GOT3 (cell line): Measurements from ENCODE around the gene CORO1C.

Experiments used
- DNase-seq: peaks from one replicate; lab custom pipeline; 2025; ENCODE audit warnings: mixed read lengths; lab: John Stamatoyannopoulos, UW

The CORO1C gene

DNA sequence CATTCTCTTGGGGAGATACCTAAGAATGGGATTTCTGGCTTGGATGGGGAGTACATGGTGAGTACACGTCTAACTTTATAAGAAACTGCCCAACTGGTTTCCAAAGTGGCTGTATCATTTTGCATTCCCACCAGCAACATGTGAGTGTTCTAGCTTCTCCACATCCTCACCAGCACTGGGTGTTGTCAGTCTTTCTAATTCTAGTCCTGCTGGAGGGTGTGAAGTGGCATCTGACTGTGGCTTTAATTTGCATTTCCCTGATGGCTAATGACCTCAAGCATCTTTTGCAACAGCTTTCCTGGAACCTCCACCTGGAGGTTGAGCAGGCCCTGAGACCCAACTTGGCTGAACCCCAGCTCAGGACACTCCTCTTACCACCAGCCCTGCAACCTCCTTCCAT, 115.4 kb downstream of the CORO1C start:
- DNase-seq: no peak

DNA sequence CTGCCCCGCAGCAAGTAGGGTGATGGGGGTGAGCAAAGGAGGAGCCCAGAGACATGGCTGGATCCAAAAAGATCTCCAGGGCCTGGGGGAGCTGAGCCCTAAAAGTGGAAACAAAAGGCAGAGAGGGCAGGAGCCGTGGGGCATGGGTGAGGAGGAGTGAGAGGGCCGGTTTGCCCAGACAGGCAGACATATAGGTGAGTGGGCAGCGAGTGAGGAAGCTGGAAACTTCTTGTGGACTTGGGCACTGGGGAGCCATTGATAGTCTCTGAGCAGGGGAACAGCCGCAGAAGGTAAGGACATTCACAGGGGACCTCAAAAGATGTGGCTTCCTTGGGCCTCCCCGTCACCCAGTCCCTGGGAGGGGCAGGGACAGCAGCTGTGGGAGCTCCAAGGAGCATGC, 116.7 kb downstream of the CORO1C start:
- no peak for DNase-seq

DNA sequence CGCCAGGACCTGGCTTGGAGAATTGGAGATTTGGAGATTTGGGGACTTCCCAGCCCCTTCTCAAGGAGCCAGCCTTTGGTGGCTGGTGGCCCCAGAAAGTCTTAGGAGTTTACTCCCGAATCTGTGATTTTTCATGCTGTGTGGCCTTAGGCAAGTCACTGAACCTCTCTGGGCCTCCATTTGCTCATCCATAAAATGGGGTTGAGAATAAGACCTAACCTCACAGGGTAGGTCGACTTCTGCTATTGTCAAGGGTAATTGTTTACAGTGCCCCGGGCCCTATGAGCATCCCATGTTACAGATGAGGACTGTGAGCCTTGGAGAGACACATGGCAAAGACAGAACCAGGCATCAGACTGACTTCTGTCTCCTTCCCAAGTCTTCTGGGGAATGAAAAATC, 117.3 kb downstream of the CORO1C start:
- no peak for DNase-seq

DNA sequence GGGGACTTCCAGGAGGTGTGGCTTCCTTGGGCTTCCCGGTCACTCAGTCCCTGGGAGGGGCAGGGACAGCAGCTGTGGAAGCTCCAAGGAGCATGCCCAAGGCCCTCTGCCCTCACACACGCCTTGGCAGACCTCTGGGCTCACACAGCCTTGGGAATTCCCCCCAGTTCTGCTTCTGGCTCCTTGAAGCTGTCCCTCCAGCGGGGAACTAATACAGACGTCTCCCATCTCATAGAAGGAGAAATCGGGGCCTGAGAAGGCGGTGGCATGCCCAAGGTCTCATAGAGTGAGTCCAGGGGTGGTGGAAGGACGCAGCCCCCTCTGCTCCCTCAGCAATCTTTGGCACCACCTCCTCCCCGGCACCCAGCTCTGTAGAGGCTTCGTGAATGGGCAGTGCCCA, 117.8 kb downstream of the CORO1C start:
- no peak for DNase-seq

DNA sequence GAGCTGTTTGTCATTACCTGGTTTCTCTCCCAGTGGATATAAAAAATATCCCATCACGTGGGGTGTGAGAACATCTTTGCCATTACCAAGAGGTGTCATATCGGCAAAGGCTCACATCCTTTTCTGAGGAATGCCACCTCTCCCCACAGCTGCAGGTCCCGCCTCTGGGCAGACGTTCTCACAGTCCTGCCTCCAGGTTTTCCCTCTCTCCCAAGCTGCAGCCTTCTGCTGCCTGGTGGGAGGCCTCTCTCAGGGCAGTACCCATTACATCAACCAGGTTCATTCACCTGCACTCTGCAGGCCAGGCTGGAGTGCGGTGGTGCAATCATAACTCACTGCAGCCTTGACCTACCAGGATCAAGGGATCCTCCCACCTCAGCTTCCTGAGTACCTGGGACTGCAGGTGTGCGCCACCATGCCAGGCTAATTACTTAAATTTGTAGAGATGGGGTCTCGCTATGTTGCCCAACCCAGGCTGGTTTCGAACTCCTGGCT, 118.5 kb downstream of the CORO1C start:
- DNase-seq: no peak

DNA sequence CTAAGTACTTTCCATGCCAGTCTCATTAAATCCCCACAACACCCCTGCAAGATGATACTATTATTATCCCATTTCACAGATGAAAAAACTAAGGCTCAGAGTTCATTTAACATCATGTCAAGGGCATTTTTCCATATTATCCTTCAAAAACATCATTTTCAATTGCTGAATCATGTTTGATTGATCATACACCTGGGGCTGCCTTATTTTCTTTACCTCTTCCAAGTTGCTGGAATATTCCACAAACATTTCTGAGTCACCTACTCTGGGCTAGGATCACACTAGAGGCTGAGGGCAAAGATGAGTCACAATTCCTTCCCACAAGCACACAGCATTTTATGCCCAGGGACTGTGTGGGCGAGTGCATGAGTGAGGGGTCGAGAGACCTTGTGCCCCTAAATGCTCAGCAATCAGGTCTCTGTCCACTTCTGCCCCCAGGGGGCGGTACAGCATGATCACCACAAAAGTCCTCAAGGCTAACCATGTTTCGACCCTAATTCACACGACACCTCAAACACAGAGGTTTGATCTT, 119.4 kb downstream of the CORO1C start:
- no peak for DNase-seq

DNA sequence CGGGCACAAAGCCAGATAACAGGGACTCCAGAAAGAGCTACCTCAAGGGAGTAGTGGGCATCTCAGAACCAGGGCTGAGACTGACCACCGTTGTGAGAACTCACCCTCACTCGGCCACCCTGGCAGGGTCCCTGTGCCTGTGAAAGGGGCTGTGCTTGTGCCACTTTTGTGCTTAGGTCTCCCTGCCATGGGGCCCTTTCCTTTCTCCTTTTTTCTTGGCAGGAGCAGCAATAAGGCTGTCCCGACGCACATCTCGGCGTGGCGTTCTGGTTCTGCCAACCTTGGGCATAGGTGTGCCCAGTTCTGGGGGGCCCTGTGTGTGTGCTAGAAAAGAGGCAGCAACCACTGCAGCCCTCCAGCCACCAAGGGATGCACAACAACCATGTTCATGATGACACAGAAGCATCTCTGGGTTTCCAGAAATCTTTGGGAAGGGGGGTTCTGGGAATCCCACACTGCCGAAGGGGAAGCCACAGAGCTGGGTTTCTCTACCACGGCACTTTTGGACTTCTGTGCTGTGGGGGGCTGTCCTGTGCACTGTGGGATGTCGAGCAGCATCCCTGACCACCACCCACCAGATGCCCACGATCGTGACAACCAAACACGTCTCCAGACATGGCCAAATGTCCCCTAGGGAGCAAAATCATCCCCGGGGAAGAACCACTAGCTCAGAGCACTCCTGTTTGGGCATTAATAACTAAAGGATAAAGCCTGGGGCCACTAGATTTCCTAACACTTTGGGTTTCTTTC, 120.3 kb downstream of the CORO1C start:
- DNase-seq: no peak

DNA sequence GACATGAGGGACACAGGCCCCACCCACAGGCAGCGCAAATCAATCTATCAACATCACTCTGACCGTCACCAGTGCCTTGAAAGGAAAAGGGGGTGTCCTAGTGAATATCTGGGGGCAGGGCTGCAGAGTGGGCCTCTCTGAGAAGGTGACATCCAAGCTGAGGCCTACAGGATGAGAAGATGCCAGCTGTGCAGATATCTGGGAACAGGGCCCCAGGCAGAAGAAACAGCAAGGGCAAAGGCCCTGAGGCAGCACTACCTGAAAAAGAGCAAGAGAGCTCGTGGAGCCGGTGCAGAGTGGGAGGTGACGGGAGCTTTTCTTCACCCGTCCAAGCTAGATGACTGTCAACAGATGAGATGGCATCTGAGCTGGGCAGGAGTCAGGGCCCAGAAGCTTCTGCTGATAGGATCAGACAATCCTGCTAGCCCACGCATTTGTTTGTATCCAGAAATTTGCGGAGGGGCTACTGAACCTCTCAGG, 120.9 kb downstream of the CORO1C start:
- no peak for DNase-seq

DNA sequence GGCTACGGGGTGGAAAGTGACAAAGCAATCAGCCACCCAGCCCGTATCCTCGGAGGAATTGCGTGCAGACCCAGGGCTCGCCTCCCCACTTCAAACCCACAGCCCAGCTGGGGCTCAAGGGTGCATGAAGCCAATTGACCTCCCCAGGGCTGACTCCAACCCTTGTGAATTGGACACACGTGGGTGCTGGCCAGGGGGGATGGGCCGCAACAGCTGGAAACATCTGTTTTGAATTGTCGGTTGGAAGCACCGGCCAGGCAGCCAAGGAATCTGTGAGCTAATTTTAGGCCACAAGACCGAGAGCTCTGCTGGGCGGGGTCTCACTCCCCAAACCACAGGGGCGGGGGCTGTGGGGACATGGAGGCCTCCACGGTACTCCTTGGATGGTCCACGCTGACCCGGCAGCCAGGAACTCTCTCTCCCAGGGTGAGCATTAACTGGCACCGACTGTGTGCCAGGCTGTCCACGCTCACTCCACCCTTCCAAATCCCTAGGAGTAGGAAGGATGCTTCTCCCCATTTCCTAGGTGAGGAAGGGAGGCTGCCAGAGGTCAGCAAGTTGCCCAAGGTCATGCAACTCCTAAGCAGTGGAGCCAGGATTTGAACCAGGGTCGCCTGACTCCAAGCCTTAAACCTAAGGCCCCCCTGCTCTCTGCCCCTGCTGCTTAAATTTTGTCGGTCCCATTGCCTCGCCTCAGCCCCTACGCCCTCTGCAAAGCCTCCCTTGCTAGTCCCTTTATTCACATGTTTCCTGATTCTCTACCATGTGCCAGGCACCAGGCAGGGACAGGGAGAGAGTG, 121.6 kb downstream of the CORO1C start:
- no peak for DNase-seq

DNA sequence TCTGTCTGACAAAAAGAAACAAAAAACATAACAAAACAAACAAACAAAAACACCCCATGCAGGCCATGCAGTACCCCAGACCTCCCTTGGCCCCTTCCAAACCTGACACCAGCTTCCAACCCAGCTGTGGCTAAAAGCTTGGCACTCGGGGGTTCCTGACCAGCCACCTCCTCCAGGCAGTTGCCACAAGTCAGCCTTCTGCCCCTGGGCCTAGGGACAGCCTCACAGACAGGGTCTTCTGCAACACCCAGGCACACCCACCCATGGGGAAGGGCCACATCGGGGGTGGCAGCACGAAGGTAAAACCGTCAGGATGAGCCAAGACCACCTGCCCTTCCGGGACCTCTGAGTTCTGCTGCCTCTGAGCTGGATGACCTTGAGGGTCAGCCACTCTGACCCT, 122.7 kb downstream of the CORO1C start:
- no peak for DNase-seq

DNA sequence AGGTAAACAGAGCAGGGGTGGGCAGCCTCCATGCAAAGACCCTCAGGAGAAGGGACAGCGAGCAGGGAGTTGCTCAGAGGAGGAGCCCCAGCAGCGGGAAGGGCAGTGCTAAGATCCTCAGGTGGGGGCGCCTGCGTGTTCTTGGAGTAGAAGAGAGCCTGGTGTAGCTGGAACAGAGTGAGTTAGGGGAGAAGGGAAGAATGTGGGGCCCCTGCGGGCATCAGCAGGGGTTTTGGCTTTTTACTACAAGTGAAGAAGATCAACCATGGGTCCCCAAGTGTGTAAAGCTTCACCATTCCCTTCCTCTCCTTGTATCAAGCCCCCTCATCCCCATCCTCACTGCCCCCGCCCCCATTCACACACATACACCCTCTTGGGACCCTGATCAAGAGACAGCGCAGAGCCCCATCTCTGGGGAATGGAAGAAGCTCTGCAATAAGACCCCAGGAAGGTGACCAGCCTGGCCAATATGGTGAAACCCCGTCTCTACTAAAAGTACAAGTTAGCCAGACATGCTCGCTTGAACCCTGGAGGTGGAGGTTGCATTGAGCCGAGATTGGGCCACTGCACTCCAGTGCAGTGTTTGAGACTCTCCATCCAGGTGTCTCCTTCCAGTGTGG, 123.2 kb downstream of the CORO1C start:
- no peak for DNase-seq

DNA sequence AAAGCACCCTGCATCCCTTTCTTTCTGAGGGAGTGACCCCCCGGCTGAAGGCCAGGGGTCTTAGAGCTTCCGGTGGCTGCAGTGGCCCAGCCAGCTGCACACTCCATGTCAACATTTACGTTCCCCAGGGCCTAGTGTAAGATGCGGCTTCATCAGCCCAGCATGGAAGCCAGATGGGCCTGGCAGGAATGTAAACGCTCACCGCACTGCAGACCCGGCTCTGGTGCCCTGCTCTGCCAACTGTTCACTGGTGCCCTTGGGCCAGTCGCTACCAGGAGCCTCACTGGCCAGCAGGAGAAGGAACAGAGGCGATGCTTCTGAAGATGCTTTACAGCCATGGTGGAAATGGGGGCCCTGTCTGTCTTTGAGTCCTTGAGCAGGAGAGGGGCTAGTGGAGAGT, 124.8 kb downstream of the CORO1C start:
- DNase-seq: no peak

DNA sequence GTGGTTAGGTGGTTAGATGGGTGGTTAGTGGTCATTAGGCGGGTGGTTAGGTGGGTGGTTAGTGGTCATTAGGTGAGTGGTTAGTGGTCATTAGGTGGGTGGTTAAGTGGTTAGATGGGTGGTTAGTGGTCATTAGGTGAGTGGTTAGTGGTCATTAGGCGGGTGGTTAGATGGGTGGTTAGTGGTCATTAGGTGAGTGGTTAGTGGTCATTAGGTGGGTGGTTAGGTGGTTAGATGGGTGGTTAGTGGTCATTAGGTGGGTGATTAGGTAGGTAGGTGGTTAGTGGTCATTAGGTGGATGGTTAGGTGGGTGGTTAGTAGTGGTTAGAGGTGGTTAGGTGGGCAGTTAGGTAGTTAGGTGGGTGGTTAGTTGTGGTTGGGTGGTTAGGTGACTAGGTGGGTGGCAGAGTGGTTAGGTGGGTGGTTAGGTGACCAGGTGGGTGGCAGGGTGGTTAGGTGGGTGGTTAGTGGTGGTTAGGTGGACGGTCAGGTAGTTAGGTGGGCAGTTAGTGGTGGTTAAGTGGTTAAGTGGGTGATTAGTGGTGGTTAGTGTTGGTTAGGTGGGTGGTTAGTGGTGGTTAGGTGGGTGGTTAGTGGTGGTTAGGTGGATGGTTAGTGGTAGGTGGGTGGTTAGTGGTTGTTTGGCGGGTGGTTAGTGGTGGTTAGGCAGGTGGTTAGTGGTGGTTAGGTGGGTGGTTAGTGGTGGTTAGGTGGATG, 125.5 kb downstream of the CORO1C start:
- DNase-seq: no peak

DNA sequence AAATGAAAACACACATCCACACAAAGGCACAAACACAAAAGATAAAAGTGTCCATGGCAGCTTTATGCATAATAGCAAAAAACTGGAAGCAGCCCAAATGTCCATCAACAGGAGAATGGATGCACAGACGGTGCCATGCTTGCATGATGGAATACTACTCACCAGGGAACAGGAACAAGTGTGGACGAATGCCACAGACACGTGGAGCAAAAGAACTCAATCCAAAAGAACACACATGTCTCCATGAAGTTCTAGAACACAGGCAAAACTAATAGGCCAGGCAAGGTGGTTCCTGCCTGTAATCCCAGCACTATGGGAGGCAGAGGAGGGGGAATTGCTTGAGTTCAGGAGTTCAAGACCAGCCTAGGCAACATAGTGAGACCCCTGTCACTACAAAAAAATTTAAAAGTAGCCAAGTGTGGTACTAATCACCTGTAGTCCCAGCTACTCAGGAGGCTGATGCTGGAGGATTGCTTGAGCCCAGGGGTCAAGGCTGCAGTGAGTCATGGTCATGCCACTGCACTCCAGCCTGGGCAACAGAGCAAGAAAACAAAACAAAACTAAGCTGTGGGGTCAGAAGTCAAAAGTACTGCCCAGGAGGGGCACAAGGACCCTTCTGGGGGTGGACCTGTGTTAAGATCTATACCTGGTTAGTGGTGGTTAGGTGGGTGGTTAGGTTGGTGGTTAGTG, 126.2 kb downstream of the CORO1C start:
- no peak for DNase-seq

DNA sequence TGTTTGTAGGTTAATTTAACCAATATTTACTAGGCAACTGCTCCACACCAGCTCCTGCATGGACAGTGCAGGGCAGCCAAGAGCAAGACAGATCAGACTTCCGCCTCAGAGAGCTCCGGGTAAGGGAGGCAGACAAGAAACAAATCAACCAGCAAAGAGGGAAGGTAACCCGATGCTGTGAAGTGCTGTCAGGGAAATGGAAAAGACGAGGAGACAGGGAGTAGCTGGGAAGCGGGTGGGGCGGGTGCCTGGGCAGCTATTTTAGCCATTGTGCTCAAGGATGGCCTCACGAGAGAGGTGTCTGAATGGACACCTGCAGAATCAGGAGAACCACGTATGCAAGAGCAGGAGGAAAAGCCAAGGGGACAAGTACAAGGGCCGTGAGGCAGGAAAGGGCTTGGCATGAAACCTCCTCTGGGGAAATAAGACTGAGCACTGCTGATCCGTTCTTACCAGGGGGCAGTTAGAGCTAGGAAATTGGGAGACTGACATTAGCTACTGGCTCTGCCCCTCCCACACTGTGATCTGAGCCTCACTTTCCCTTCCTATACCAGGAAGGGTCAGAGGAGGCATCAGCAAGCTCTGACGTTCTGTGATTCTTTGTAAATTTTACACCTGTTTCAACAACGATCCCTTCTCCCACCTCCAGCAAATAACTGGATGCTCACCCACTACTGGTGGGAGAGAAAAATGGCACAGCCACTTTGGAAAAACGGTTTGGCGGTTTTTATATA, 126.9 kb downstream of the CORO1C start:
- no peak for DNase-seq

DNA sequence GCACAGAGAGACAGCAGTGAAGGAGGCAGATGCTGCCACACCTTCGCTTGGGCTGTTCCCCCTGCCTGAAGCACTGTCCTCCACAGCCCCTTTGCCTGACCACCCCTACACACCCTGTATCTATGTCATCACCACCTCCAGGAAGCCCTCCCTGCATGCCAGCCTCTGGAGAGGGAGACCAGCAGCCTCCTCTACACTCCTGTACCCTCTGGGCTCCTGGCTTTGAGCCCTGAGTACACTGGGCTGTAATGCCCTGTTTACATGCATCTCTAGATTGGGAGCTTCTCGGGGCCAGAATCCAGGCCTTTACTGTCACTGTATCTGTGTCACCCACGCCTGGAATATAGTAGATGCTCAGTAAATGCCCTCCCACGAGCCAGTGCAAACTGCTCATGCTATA, 127.6 kb downstream of the CORO1C start:
- no peak for DNase-seq

DNA sequence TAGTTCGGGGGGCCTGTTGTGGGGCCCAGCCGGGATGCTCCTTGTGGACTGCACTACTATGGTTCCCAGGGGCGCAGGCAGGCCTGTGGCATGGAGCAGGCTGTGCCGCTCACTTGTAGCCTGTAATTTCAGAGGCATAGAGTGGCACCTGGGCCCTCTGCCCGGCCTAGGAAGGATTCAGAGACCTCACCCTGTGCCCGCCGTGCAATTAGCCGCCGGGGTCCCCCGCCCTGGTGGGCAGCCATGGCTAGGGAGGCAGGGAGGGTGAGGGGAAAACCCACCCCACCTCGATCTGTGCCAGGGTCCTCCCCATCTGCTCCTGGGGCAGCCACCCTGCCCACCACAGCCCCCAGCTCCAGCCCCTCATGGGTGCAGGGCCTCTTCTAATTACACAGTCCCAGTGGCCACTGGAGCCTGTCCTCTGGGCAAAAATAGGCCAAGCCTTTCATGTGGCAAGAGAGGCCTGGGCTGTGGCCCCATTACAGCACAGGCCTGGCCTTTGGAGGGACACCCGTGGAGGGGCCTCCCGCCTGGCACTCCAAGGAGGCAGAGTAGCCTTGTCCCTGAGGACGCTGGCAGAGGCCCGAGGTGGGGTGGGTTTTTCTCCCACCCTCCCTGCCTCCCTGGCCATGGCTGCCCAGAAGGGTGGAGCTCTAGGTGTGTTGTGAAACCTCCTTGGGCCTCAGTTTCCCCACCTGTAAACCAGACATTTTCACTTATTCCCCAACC, 128.2 kb downstream of the CORO1C start:
- DNase-seq: no peak

DNA sequence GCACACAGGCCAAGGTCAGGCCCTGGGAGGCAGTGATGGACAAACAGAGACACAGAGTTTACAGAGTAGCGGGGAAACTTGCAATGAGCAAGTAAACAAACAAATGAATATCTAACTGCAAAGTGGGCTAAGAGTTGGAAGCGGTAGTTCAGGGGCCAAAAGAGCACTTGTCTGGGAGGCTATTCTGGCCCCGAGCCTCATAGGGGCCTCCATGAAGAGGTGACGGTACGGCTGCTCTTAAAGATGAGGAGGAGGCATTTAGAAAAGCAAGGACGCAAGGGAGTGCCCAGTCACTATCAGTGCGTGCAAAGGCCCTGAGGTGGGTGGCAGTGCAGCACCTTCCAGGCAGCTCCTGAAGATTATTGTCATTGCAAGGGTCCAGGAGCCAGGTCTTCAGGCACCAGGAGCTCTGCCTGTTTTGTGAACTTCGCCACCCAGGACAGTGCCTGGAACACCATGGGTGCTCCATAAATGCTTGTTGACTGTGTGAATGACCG, 129.1 kb downstream of the CORO1C start:
- DNase-seq: no peak

DNA sequence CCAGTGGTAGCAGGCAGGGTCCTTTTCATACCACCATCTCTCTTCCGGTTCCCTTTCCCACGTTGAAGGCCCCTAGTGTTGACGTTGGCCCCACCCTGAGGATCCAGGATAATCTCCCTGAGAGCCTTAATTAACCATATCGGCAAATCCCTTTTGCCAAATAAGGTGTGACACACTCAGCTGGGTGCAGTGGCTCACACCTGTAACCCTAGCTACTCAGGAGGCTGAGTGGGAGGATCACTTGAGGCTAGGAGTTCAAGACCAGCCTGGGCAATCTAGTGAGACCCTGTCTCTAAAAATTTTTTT, 130.7 kb downstream of the CORO1C start:
- no peak for DNase-seq
